WTC11 (cell line): Measurements from ENCODE around the gene BCL7C. TPM values are rescaled to one million over a fixed set of nuclear protein-coding genes. Genes with fewer than 3 reads are reported as not detected.

Experiments used
- ATAC-seq: fragments of 200-7000 bp; cut with Tn5 transposase; 2 replicates; pipeline ENCODE4 v1.10.0; 2021; ENCODE audit warnings: mild to moderate bottlenecking, moderate library complexity
- CTCF ChIA-PET: fragments of 300-600 bp; sonication (Branson Sonifier 250); formaldehyde crosslinking; loops from one replicate; lab custom pipeline; 2021; ENCODE audit warnings: antibody characterized with exemption; lab: Charles Lee
- POLR2A ChIA-PET: fragments of 350-600 bp; sonication (Branson Sonifier 250); formaldehyde crosslinking; loops from one replicate; lab custom pipeline; 2021; ENCODE audit warnings: antibody characterized with exemption; lab: Charles Lee
- DNase-seq: peaks from one replicate; pipeline ENCODE4 v3.0.0; 2021; ENCODE audit warnings: low spot score
- H3K27ac Mint-ChIP-seq: 2 replicates; pipeline ENCODE4 v1.8.0; 2021; ENCODE audit warnings: mixed read lengths
- H3K27me3 Mint-ChIP-seq: 2 replicates; pipeline ENCODE4 v1.8.0; 2021; ENCODE audit warnings: low read depth, mild to moderate bottlenecking, moderate library complexity, mixed read lengths
- H3K36me3 Mint-ChIP-seq: 2 replicates; pipeline ENCODE4 v1.8.0; 2021; ENCODE audit warnings: mixed read lengths
- H3K4me1 Mint-ChIP-seq: 2 replicates; pipeline ENCODE4 v1.8.0; 2022; ENCODE audit warnings: mixed read lengths
- H3K4me3 Mint-ChIP-seq: 2 replicates; pipeline ENCODE4 v1.8.0; 2021; ENCODE audit warnings: mild to moderate bottlenecking, moderate library complexity, mixed read lengths
- H3K9me3 Mint-ChIP-seq: 2 replicates; pipeline ENCODE4 v1.8.0; 2021; ENCODE audit warnings: mixed read lengths
- NFATC4 ChIP-seq: fragments of 250-450 bp; sonication (Bioruptor Pico); IDR thresholded peaks from 2 replicates; pipeline ENCODE4 v1.9.0; 2021; ENCODE audit warnings: mild to moderate bottlenecking
- NFE2L1 ChIP-seq: sonication (generic); formaldehyde crosslinking; IDR thresholded peaks from 2 replicates; pipeline ENCODE4 v1.8.1; 2023; ENCODE audit warnings: missing genetic modification reagents
- OVOL2 ChIP-seq: fragments of 250-450 bp; sonication (Bioruptor Pico); IDR thresholded peaks from 2 replicates; pipeline ENCODE4 v1.9.0; 2021; ENCODE audit warnings: mild to moderate bottlenecking, borderline replicate concordance
- SP1 ChIP-seq: sonication (generic); formaldehyde crosslinking; conservative IDR thresholded peaks from 2 replicates; pipeline ENCODE4 v1.8.1; 2022; ENCODE audit warnings: missing genetic modification reagents
- TP53 ChIP-seq: sonication (generic); formaldehyde crosslinking; IDR thresholded peaks from 2 replicates; pipeline ENCODE4 v1.8.1; 2023; ENCODE audit warnings: mild to moderate bottlenecking, missing genetic modification reagents
- ZNF138 ChIP-seq: sonication (generic); formaldehyde crosslinking; conservative IDR thresholded peaks from 2 replicates; pipeline ENCODE4 v1.8.1; 2022; ENCODE audit warnings: mild to moderate bottlenecking, moderate library complexity, missing genetic modification reagents
- ZNF317 ChIP-seq: sonication (generic); formaldehyde crosslinking; IDR thresholded peaks from 2 replicates; pipeline ENCODE4 v1.8.1; 2023; ENCODE audit warnings: low read depth, mild to moderate bottlenecking, moderate library complexity, missing genetic modification reagents, borderline replicate concordance
- total RNA-seq: library from RNA; stranded (reverse); gene quantifications from 3 replicates; pipeline ENCODE4 v1.2.3, GENCODE V29; 2021
- TF ChIP-seq, protein P1 (sequence below): fragments of 250-450 bp; sonication (Bioruptor Pico); conservative IDR thresholded peaks from 2 replicates; pipeline ENCODE4 v1.9.0; 2021; ENCODE audit warnings: mild to moderate bottlenecking
- TF ChIP-seq, protein P2 (sequence below): sonication (generic); formaldehyde crosslinking; IDR thresholded peaks from 2 replicates; pipeline ENCODE4 v1.8.0; 2023; ENCODE audit warnings: mild to moderate bottlenecking, missing genetic modification reagents
- TF ChIP-seq, protein P3 (sequence below): sonication (generic); formaldehyde crosslinking; IDR thresholded peaks from 2 replicates; pipeline ENCODE4 v1.8.1; 2023; ENCODE audit warnings: mild to moderate bottlenecking, moderate library complexity, missing genetic modification reagents
- TF ChIP-seq, protein P4 (sequence below): sonication (generic); formaldehyde crosslinking; IDR thresholded peaks from 2 replicates; pipeline ENCODE4 v1.8.0; 2023; ENCODE audit warnings: missing genetic modification reagents
- TF ChIP-seq, protein P5 (sequence below): sonication (generic); formaldehyde crosslinking; conservative IDR thresholded peaks from 2 replicates; pipeline ENCODE4 v1.8.1; 2023; ENCODE audit warnings: mild to moderate bottlenecking, low read depth, missing genetic modification reagents, moderate library complexity

The BCL7C gene
- total RNA-seq, 1 experiment from 2014 or later = 18.3 TPM

DNA sequence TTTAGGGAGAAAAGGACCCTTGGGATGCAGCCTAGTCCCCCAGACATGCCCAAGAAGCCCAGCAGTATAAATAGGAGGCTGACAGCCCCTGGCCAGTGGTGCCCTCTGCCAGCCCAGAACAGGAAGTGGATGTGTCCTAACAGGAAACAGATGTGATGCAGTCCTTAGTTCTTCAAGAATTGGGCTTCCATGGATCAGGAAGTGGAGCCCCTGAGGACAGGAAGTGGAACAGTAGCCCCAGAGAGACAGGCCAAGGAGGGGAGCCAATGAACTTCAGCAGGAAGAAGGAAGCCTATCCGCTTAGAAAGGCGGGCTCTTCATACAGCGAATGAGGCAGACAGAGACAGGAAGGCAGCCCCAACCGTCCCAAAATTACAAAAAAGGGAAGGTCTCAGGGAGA is 9.7 kb upstream of the BCL7C start:
- ChIA-PET CTCF (interaction anchor here (5.1 kb wide), 1 partner anchor 58 kb away, joined by 95 read pairs; no protein-coding TSS in a partner anchor), POLR2A (no interaction called here)
- Mint-ChIP-seq H3K4me1 (peaks cover 9% of the 10 kb centered on the region), H3K9me3 (peaks cover 3% of the 10 kb centered on the region; the same call in 1 of the 2 replicates), H3K27ac (peak overlapping the region; percentile 57; the same call in 1 of the 2 replicates), H3K27me3 (peaks cover 26% of the 10 kb centered on the region), H3K36me3 (no peaks in the 10 kb centered on the region), H3K4me3 (no peak overlapping the region)
- ATAC-seq (no peak), DNase-seq (no peak)
- TF ChIP-seq ZNF138 (CRISPR knock-in tag) (no peak), TP53 (no peak)
- TF ChIP-seq, protein P1, sequence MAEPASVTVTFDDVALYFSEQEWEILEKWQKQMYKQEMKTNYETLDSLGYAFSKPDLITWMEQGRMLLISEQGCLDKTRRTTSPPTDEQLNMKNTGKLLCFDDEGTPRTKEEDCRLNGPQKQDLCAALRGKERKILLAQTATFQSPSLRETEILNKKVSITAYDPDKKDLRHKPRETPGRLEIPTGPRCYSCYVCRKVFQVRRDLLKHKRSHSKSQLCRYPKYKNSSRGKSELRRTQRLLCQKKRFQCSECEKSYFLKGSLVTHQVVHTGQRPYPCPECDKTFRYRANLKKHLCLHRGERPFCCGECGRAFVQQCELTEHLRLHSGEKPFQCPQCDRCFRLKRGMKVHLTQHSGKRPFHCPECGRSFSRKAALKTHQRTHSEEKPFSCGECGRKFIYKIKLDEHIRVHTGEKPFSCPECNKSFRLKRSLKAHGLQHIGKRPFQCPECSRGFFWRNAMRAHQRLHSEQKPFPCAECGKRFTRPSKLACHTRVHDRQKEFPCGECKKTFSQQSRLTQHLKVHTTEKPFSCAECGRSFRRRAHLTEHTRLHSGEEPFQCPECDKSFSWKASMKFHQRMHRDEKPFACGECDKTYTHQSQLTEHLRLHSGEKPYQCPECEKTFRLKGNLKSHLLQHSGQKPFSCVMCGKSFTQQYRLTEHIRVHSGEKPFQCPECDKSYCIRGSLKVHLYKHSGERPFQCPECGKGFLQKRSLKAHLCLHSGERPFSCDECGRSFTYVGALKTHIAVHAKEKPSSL (CRISPR knock-in tag) = no peak

DNA sequence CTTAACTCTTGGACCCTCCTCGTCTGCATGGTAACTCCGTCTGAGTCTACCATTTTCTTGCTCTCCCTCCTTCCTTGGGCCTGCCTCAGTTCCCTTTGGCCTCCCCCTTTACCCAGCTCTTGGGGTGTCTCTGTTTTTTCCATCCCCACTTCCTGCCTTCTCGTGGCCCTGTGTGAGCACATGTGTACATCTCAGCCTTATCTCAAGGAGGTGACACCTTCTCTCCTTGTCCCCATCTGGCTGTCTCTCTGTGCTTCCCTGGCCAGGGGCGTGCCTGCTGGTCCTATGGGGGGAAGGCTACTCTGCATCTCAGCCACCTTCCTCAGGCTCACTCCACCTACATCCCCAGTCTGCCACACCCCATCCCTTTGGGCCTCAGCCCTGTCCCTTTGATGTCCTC is 9.1 kb upstream of the BCL7C start:
- H3K4me3 Mint-ChIP-seq = peak overlapping the region; percentile 90
- ChIA-PET POLR2A (interaction anchor here (1.4 kb wide), 1 partner anchor 28 kb away, joined by 4 read pairs; no protein-coding TSS in a partner anchor), CTCF (interaction anchor here (0.7 to 5.1 kb wide), 13 partner anchors 10 to 98 kb away, joined by 3 to 95 read pairs (median 8); no protein-coding TSS in a partner anchor)
- H3K27ac Mint-ChIP-seq = peak overlapping the region; percentile 47; the same call in 1 of the 2 replicates
- peaks cover 3% of the 10 kb centered on the region; the same call in 1 of the 2 replicates for H3K9me3 Mint-ChIP-seq
- H3K36me3 Mint-ChIP-seq = no peaks in the 10 kb centered on the region
- peaks cover 9% of the 10 kb centered on the region for H3K4me1 Mint-ChIP-seq
- TF ChIP-seq SP1 (no peak), ZNF317 (CRISPR knock-in tag) (no peak), NFE2L1 (CRISPR knock-in tag) (no peak)
- TF ChIP-seq, protein P2, sequence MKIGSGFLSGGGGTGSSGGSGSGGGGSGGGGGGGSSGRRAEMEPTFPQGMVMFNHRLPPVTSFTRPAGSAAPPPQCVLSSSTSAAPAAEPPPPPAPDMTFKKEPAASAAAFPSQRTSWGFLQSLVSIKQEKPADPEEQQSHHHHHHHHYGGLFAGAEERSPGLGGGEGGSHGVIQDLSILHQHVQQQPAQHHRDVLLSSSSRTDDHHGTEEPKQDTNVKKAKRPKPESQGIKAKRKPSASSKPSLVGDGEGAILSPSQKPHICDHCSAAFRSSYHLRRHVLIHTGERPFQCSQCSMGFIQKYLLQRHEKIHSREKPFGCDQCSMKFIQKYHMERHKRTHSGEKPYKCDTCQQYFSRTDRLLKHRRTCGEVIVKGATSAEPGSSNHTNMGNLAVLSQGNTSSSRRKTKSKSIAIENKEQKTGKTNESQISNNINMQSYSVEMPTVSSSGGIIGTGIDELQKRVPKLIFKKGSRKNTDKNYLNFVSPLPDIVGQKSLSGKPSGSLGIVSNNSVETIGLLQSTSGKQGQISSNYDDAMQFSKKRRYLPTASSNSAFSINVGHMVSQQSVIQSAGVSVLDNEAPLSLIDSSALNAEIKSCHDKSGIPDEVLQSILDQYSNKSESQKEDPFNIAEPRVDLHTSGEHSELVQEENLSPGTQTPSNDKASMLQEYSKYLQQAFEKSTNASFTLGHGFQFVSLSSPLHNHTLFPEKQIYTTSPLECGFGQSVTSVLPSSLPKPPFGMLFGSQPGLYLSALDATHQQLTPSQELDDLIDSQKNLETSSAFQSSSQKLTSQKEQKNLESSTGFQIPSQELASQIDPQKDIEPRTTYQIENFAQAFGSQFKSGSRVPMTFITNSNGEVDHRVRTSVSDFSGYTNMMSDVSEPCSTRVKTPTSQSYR (CRISPR knock-in tag) = no peak
- TF ChIP-seq, protein P3, sequence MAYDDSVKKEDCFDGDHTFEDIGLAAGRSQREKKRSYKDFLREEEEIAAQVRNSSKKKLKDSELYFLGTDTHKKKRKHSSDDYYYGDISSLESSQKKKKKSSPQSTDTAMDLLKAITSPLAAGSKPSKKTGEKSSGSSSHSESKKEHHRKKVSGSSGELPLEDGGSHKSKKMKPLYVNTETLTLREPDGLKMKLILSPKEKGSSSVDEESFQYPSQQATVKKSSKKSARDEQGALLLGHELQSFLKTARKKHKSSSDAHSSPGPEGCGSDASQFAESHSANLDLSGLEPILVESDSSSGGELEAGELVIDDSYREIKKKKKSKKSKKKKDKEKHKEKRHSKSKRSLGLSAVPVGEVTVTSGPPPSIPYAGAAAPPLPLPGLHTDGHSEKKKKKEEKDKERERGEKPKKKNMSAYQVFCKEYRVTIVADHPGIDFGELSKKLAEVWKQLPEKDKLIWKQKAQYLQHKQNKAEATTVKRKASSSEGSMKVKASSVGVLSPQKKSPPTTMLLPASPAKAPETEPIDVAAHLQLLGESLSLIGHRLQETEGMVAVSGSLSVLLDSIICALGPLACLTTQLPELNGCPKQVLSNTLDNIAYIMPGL = no peak
- TF ChIP-seq, protein P4, sequence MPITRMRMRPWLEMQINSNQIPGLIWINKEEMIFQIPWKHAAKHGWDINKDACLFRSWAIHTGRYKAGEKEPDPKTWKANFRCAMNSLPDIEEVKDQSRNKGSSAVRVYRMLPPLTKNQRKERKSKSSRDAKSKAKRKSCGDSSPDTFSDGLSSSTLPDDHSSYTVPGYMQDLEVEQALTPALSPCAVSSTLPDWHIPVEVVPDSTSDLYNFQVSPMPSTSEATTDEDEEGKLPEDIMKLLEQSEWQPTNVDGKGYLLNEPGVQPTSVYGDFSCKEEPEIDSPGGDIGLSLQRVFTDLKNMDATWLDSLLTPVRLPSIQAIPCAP (CRISPR knock-in tag) = no peak
- H3K27me3 Mint-ChIP-seq = peaks cover 26% of the 10 kb centered on the region
- DNase-seq (no peak), ATAC-seq (no peak)

DNA sequence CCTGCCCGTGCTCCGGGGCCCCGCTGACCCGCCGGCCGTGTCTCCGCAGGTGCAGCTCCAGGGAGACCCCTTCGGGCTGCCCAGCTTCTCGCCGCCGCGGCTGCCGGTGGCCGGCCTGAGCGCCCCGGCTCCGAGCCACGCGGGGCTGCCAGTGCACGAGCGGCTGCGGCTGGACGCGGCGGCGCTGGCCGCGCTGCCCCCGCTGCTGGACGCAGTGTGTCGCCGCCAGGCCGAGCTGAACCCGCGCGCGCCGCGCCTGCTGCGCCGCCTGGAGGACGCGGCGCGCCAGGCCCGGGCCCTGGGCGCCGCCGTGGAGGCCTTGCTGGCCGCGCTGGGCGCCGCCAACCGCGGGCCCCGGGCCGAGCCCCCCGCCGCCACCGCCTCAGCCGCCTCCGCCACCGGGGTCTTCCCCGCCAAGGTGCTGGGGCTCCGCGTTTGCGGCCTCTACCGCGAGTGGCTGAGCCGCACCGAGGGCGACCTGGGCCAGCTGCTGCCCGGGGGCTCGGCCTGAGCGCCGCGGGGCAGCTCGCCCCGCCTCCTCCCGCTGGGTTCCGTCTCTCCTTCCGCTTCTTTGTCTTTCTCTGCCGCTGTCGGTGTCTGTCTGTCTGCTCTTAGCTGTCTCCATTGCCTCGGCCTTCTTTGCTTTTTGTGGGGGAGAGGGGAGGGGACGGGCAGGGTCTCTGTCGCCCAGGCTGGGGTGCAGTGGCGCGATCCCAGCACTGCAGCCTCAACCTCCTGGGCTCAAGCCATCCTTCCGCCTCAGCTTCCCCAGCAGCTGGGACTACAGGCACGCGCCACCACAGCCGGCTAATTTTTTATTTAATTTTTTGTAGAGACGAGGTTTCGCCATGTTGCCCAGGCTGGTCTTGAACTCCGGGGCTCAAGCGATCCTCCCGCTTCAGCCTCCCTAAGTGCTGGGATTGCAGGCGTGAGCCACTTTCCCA is 8.4 kb upstream of the BCL7C start:
- CTCF ChIA-PET = interaction anchor here (0.6 to 5.1 kb wide), 26 partner anchors 10 to 180 kb away, joined by 3 to 95 read pairs (median 5); partner anchors contain the start of gene FBXL19
- TF ChIP-seq NFATC4 (CRISPR knock-in tag) = no peak
- TF ChIP-seq, protein P5, sequence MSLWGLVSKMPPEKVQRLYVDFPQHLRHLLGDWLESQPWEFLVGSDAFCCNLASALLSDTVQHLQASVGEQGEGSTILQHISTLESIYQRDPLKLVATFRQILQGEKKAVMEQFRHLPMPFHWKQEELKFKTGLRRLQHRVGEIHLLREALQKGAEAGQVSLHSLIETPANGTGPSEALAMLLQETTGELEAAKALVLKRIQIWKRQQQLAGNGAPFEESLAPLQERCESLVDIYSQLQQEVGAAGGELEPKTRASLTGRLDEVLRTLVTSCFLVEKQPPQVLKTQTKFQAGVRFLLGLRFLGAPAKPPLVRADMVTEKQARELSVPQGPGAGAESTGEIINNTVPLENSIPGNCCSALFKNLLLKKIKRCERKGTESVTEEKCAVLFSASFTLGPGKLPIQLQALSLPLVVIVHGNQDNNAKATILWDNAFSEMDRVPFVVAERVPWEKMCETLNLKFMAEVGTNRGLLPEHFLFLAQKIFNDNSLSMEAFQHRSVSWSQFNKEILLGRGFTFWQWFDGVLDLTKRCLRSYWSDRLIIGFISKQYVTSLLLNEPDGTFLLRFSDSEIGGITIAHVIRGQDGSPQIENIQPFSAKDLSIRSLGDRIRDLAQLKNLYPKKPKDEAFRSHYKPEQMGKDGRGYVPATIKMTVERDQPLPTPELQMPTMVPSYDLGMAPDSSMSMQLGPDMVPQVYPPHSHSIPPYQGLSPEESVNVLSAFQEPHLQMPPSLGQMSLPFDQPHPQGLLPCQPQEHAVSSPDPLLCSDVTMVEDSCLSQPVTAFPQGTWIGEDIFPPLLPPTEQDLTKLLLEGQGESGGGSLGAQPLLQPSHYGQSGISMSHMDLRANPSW = no peak
- TF ChIP-seq, protein P2 (CRISPR knock-in tag) = no peak
- no peak for TF ChIP-seq OVOL2 (CRISPR knock-in tag)
- TF ChIP-seq, protein P3 = peak; percentile 23; the same call in 1 of the 2 replicates

More for the DNA sequence above, 8.4 kb upstream of the BCL7C start:
- Mint-ChIP-seq H3K27ac (peak overlapping the region; percentile 96), H3K27me3 (peaks cover 26% of the 10 kb centered on the region), H3K4me3 (peak overlapping the region; percentile 90), H3K36me3 (no peaks in the 10 kb centered on the region), H3K9me3 (peaks cover 3% of the 10 kb centered on the region; the same call in 1 of the 2 replicates), H3K4me1 (peaks cover 9% of the 10 kb centered on the region)
- POLR2A ChIA-PET = interaction anchor here (0.6 to 1.4 kb wide), 5 partner anchors 8 to 213 kb away, joined by 3 to 6 read pairs (median 3); partner anchors contain the start of gene BCL7C
- ATAC-seq (peak; percentile 87), DNase-seq (peak; percentile 61)
